Measurements from ENCODE around the gene DCC. TPM values are rescaled to one million over a fixed set of nuclear protein-coding genes. Genes with fewer than 3 reads are reported as not detected.

Gene DCC
- total RNA-seq, 1 donor from 2014 or later, result 14.7 TPM

DNA sequence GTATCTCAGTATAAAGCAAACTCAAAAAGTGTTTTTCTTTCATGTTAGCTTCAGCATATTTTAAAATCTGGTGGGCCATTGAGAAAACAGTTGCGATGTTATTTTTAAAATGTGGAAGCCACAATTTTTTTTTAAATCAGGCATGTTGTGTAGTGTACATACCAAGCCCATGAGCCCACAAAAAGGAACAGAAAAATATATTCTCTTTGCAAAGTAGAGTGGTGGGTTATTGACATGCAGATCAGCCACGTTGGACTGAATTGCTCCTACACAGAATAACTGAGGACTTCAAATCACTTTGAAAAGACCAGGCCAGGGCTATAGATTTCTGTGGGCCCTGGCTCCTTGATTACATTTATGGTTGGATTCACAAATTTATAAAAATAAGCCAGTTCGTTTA is 774.4 kb downstream of the DCC start:
- no peak for DNase-seq (ENCODE audit: low spot score)
- TF ChIP-seq, protein P1, sequence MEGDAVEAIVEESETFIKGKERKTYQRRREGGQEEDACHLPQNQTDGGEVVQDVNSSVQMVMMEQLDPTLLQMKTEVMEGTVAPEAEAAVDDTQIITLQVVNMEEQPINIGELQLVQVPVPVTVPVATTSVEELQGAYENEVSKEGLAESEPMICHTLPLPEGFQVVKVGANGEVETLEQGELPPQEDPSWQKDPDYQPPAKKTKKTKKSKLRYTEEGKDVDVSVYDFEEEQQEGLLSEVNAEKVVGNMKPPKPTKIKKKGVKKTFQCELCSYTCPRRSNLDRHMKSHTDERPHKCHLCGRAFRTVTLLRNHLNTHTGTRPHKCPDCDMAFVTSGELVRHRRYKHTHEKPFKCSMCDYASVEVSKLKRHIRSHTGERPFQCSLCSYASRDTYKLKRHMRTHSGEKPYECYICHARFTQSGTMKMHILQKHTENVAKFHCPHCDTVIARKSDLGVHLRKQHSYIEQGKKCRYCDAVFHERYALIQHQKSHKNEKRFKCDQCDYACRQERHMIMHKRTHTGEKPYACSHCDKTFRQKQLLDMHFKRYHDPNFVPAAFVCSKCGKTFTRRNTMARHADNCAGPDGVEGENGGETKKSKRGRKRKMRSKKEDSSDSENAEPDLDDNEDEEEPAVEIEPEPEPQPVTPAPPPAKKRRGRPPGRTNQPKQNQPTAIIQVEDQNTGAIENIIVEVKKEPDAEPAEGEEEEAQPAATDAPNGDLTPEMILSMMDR (IDR thresholded peaks at IDR 0.05; ENCODE audit: unreplicated experiment), result no peak
- H3K9me3 Mint-ChIP-seq (ENCODE audit: unreplicated experiment), result no peaks in the 10 kb centered on the region
- H3K36me3 Mint-ChIP-seq (ENCODE audit: low read depth, unreplicated experiment), result no peaks in the 10 kb centered on the region
- H3K27ac Mint-ChIP-seq (ENCODE audit: unreplicated experiment), result no peak overlapping the region
- no peak overlapping the region for H3K4me3 Mint-ChIP-seq (ENCODE audit: unreplicated experiment)
- H3K27me3 Mint-ChIP-seq (ENCODE audit: unreplicated experiment), result no peaks in the 10 kb centered on the region
- H3K4me1 Mint-ChIP-seq (ENCODE audit: unreplicated experiment), result no peaks in the 10 kb centered on the region

DNA sequence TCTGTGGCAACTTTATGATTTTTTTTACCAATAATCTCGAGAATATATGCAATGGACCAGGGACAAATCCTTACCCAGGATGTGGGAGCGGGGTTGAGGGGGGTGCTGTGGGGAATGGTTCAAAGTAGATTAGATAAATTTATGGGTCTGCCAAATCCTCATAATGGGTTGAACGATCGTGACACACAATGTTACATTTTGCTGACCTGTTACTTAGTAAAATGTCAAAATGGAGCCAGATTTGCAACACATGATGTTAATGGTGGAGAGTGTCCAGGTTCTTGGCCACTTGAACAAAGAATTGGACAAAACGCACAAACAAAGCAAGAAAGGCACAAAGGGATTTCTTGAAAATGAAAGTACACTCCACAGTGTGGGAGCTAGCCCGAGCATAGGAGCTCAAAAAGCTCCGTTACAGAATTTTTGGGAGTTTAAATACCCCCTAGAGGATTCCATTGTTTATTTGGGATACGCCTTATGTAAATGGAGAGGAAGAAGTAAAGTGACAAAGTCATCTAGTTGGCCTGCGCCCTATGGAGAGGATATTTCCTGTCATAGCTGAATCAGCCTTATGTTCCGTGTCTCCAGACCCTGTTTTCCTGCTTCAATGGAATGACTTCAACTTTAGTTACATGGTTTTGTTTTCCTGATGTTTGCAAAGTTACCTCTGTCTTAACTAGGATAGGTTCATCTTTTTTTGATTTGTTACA is 776.0 kb downstream of the DCC start:
- TF ChIP-seq, protein P1 (IDR thresholded peaks at IDR 0.05; ENCODE audit: unreplicated experiment), result no peak
- H3K4me1 Mint-ChIP-seq (ENCODE audit: unreplicated experiment), result no peaks in the 10 kb centered on the region
- H3K9me3 Mint-ChIP-seq (ENCODE audit: unreplicated experiment), result no peaks in the 10 kb centered on the region
- no peak overlapping the region for H3K27ac Mint-ChIP-seq (ENCODE audit: unreplicated experiment)
- H3K27me3 Mint-ChIP-seq (ENCODE audit: unreplicated experiment), result no peaks in the 10 kb centered on the region
- H3K4me3 Mint-ChIP-seq (ENCODE audit: unreplicated experiment), result no peak overlapping the region
- no peak for DNase-seq (ENCODE audit: low spot score)
- no peaks in the 10 kb centered on the region for H3K36me3 Mint-ChIP-seq (ENCODE audit: low read depth, unreplicated experiment)

DNA sequence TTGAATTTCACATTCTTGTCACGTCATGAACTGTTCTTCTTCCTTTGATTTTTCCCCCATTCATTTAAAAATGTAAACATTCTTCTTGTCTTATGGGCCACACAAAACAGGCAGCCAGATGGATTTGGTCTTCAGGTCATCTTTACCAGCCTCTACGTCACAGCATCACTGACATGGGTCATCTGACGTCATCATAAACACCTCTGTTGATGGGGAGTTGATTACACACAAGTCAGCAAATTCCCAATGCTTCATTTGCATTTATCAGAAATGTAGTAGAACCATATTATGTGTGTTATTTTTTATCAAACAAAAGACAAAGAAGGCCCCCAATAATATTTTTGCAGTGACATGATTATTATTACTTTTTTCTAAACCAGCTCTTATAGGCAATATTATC is 777.9 kb downstream of the DCC start:
- Mint-ChIP-seq H3K4me1 (ENCODE audit: unreplicated experiment) (no peaks in the 10 kb centered on the region), H3K9me3 (ENCODE audit: unreplicated experiment) (no peaks in the 10 kb centered on the region), H3K4me3 (ENCODE audit: unreplicated experiment) (no peak overlapping the region), H3K27ac (ENCODE audit: unreplicated experiment) (no peak overlapping the region), H3K36me3 (ENCODE audit: low read depth, unreplicated experiment) (no peaks in the 10 kb centered on the region), H3K27me3 (ENCODE audit: unreplicated experiment) (no peaks in the 10 kb centered on the region)
- TF ChIP-seq, protein P1 (IDR thresholded peaks at IDR 0.05; ENCODE audit: unreplicated experiment), result no peak
- no peak for DNase-seq (ENCODE audit: low spot score)

DNA sequence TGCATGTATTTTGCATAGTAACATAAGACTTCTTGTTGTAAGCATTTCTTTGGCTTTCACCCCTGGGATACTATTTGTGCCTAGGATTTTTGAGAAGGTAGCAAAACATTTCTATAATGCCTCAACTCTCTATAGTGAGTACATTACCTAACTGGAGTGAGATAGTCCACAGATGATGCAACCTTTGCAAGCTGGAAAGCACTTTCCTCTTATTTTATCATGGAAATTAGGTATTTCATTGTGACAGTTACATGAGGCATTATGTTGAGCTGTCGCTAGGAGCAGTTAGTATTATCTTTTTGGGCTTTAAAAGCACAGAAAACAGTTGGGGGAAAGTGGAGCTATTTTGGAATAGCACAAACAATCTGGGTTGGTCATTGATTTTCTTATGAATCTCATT is 786.2 kb downstream of the DCC start:
- Mint-ChIP-seq H3K27me3 (ENCODE audit: unreplicated experiment) (no peaks in the 10 kb centered on the region), H3K4me3 (ENCODE audit: unreplicated experiment) (no peak overlapping the region), H3K27ac (ENCODE audit: unreplicated experiment) (no peak overlapping the region), H3K9me3 (ENCODE audit: unreplicated experiment) (no peaks in the 10 kb centered on the region), H3K4me1 (ENCODE audit: unreplicated experiment) (no peaks in the 10 kb centered on the region), H3K36me3 (ENCODE audit: low read depth, unreplicated experiment) (no peaks in the 10 kb centered on the region)
- no peak for DNase-seq (ENCODE audit: low spot score)
- TF ChIP-seq, protein P1 (IDR thresholded peaks at IDR 0.05; ENCODE audit: unreplicated experiment), result no peak

DNA sequence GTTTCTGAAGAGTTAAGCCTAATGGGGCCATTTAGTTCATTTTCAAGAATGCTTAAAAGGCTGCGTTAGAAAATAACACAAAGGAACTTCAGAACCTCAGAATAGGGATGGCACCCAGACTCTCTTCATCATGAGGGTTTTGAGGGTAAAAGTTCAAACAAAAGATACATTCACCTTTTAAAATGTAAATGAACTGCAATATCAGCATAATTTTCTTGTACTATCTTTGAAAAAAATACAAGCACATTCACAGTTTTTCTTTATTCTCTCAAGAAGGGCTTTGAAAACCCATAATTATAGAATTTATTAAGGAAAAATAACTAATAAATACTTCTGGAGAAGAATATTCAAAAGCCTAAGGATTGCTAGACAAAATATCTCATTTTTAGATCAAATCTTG is 791.0 kb downstream of the DCC start:
- H3K9me3 Mint-ChIP-seq (ENCODE audit: unreplicated experiment), result no peaks in the 10 kb centered on the region
- DNase-seq (ENCODE audit: low spot score), result no peak
- H3K36me3 Mint-ChIP-seq (ENCODE audit: low read depth, unreplicated experiment), result no peaks in the 10 kb centered on the region
- H3K4me1 Mint-ChIP-seq (ENCODE audit: unreplicated experiment), result no peaks in the 10 kb centered on the region
- TF ChIP-seq, protein P1 (IDR thresholded peaks at IDR 0.05; ENCODE audit: unreplicated experiment), result no peak
- no peak overlapping the region for H3K27ac Mint-ChIP-seq (ENCODE audit: unreplicated experiment)
- H3K27me3 Mint-ChIP-seq (ENCODE audit: unreplicated experiment), result no peaks in the 10 kb centered on the region
- H3K4me3 Mint-ChIP-seq (ENCODE audit: unreplicated experiment), result no peak overlapping the region

All from endothelial cell (in vitro differentiated cells).